Activated T-cell treated with anti-CD3 and anti-CD28 coated beads for 48 hours (primary cell): ENCODE data around the gene KCTD17.

ENCODE experiments used
- DNase-seq: peaks from one replicate; pipeline ENCODE4 v3.0.0-alpha.2; 2020; ENCODE audit warnings: low read depth

The KCTD17 gene

GRCh38 chr22:37080438-37080837 lies 28.9 kb downstream of the KCTD17 start:
- no peak for DNase-seq

GRCh38 chr22:37080838-37081237 lies 29.3 kb downstream of the KCTD17 start:
- DNase-seq = no peak

- peak; percentile 56 for DNase-seq
Measured at GRCh38 chr22:37082251-37082873, 30.8 kb downstream of the KCTD17 start.

GRCh38 chr22:37083914-37084313 lies 32.4 kb downstream of the KCTD17 start:
- DNase-seq = no peak

- DNase-seq = no peak
Measured at GRCh38 chr22:37084385-37084784, 32.8 kb downstream of the KCTD17 start.

GRCh38 chr22:37086184-37086583 lies 34.6 kb downstream of the KCTD17 start:
- DNase-seq = no peak

GRCh38 chr22:37088108-37088605 lies 36.6 kb downstream of the KCTD17 start:
- DNase-seq = no peak

- DNase-seq = no peak
Measured at GRCh38 chr22:37088750-37089408, 37.3 kb downstream of the KCTD17 start.

GRCh38 chr22:37089434-37089833 lies 37.9 kb downstream of the KCTD17 start:
- DNase-seq = no peak

GRCh38 chr22:37090920-37091695 lies 39.6 kb downstream of the KCTD17 start:
- DNase-seq = no peak

GRCh38 chr22:37091994-37092393 lies 40.5 kb downstream of the KCTD17 start:
- DNase-seq = no peak

- DNase-seq = no peak
Measured at GRCh38 chr22:37092997-37093396, 41.5 kb downstream of the KCTD17 start.

GRCh38 chr22:37094239-37094638 lies 42.7 kb downstream of the KCTD17 start:
- no peak for DNase-seq

- DNase-seq = peak; percentile 71
Measured at GRCh38 chr22:37095113-37095512, 43.6 kb downstream of the KCTD17 start.

GRCh38 chr22:37097346-37097745 lies 45.8 kb downstream of the KCTD17 start:
- no peak for DNase-seq

- no peak for DNase-seq
Measured at GRCh38 chr22:37098976-37099591, 47.5 kb downstream of the KCTD17 start.

GRCh38 chr22:37100589-37101127 lies 49.1 kb downstream of the KCTD17 start:
- DNase-seq = no peak

- no peak for DNase-seq
Measured at GRCh38 chr22:37101311-37102066, 49.9 kb downstream of the KCTD17 start.

GRCh38 chr22:37103151-37103550 lies 51.6 kb downstream of the KCTD17 start:
- DNase-seq = no peak

GRCh38 chr22:37103656-37104452 lies 52.3 kb downstream of the KCTD17 start:
- no peak for DNase-seq

- no peak for DNase-seq
Measured at GRCh38 chr22:37105154-37105553, 53.6 kb downstream of the KCTD17 start.
